Measurements from ENCODE around the gene PNPLA3.

Gene PNPLA3

DNA sequence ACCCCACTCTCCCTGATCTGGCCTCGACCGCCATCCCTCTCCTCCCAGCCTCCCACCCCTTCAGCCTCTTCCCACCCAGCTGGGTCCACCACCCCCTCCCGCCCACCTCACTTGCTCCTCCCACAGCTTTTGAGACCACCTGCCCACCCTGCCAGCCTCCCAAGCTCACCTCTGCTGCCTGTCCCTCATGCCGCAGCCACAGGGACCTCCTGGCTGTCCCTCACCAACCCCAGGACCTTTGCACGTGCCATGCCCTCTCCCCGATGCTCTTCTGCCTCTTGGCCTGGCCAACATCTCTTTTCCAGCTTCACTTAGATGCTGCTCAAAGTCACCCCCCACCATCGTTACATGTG lies 38.3 kb upstream of the PNPLA3 start:
- no peak for DNase-seq (ENCODE audit: low read depth)
- TF ChIP-seq, protein P1, sequence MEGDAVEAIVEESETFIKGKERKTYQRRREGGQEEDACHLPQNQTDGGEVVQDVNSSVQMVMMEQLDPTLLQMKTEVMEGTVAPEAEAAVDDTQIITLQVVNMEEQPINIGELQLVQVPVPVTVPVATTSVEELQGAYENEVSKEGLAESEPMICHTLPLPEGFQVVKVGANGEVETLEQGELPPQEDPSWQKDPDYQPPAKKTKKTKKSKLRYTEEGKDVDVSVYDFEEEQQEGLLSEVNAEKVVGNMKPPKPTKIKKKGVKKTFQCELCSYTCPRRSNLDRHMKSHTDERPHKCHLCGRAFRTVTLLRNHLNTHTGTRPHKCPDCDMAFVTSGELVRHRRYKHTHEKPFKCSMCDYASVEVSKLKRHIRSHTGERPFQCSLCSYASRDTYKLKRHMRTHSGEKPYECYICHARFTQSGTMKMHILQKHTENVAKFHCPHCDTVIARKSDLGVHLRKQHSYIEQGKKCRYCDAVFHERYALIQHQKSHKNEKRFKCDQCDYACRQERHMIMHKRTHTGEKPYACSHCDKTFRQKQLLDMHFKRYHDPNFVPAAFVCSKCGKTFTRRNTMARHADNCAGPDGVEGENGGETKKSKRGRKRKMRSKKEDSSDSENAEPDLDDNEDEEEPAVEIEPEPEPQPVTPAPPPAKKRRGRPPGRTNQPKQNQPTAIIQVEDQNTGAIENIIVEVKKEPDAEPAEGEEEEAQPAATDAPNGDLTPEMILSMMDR (IDR thresholded peaks at IDR 0.05; ENCODE audit: low read depth, low read length, missing control alignments) = no peak

GRCh38 chr22:43885786-43886185 lies 37.8 kb upstream of the PNPLA3 start:
- no peak overlapping the region for H3K4me3 ChIP-seq (ENCODE audit: low read depth, low read length)
- TF ChIP-seq, protein P1 (IDR thresholded peaks at IDR 0.05; ENCODE audit: low read depth, low read length, missing control alignments) = no peak
- DNase-seq (ENCODE audit: low read depth) = no peak

More for the DNA sequence above, 38.3 kb upstream of the PNPLA3 start:
- H3K4me3 ChIP-seq (ENCODE audit: low read depth, low read length) = no peak overlapping the region

DNA sequence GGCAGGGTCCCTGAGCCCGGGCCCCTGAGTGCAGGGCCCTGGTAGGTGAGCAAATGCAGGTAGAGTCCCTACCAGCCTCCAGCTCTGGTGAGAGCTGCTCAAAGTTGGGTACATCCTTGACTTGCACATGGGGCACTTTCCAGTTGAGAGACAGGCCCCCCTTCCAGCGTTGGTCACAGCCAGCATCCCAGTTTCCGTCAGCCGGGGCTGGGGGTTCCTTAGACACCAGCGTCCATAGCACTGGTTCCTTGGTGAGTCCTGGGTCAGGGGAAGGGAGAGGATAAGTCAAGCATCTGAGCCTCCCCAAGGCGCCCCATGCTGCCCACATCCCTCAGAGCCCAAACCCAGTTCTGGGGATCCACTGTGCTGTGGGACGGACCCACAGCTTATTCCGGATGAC lies 37.4 kb upstream of the PNPLA3 start:
- H3K4me3 ChIP-seq (ENCODE audit: low read depth, low read length) = no peak overlapping the region
- TF ChIP-seq, protein P1 (IDR thresholded peaks at IDR 0.05; ENCODE audit: low read depth, low read length, missing control alignments) = no peak
- no peak for DNase-seq (ENCODE audit: low read depth)

- no peak for DNase-seq (ENCODE audit: low read depth)
- TF ChIP-seq, protein P1 (IDR thresholded peaks at IDR 0.05; ENCODE audit: low read depth, low read length, missing control alignments) = no peak
- no peak overlapping the region for H3K4me3 ChIP-seq (ENCODE audit: low read depth, low read length)
These were observed 36.2 kb upstream of the PNPLA3 start for GRCh38 chr22:43887391-43887790.

GRCh38 chr22:43888740-43889139 lies 34.9 kb upstream of the PNPLA3 start:
- H3K4me3 ChIP-seq (ENCODE audit: low read depth, low read length) = no peak overlapping the region
- TF ChIP-seq, protein P1 (IDR thresholded peaks at IDR 0.05; ENCODE audit: low read depth, low read length, missing control alignments) = no peak
- no peak for DNase-seq (ENCODE audit: low read depth)

DNA sequence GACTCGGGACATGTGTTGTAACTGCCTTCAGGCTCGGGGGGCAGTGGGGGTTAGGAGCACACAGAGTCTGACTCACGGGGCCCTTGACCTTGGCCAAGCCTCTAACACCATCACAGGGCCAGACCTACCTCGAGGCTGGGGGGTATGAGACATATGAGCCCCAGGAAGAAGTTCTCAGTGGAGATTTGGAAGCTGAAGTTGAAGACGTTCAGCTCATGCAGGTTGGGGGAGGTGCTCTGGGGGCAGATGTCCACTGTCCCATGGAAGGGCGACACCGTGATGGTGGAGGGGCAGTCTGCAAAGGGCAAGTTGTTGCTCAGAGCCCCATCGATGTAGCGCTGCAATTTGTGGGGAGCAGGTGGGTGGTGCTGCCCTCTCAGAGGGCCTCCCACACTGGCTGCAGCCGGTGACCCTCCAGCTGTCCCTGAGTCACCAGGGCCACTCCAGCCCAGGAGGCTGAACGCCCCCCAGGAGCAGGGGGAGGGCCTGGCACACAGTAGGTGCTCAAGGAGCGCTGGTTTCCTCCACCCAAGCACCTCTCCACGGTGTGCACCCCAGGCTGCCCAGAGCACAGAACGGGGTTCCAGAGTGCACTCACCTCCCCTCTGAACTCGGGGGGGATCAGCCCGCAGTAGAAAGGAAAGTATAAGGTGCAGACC lies 34.3 kb upstream of the PNPLA3 start:
- no peak for DNase-seq (ENCODE audit: low read depth)
- TF ChIP-seq, protein P1 (IDR thresholded peaks at IDR 0.05; ENCODE audit: low read depth, low read length, missing control alignments) = no peak
- no peak overlapping the region for H3K4me3 ChIP-seq (ENCODE audit: low read depth, low read length)

- TF ChIP-seq, protein P1 (IDR thresholded peaks at IDR 0.05; ENCODE audit: low read depth, low read length, missing control alignments) = no peak
- no peak overlapping the region for H3K4me3 ChIP-seq (ENCODE audit: low read depth, low read length)
- DNase-seq (ENCODE audit: low read depth) = no peak
These were observed 33.7 kb upstream of the PNPLA3 start for GRCh38 chr22:43889860-43890253.
